Measurements from ENCODE around the gene USH1C. TPM values are rescaled to one million over a fixed set of nuclear protein-coding genes. Genes with fewer than 3 reads are reported as not detected.

The USH1C gene
- total RNA-seq, 1 donor = not detected

DNA sequence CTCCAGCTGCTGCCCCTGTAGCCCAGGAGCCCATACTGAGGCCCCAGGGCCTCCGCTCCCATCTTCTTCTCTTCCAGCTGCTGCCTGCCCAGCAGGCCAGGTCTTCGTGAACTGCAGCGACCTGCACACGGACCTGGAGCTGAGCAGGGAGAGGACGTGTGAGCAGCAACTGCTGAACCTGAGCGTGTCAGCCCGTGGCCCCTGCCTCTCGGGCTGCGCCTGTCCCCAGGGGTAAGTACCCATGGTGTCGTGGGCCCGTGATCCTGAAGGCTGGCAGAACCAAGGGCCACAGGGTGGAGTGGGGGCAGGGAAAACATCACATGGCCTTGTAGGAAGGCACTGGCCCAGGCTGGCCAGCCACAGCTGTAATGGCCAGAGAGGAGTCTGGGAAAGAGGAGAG lies 34.1 kb upstream of the USH1C start:
- TF ChIP-seq, protein P1, sequence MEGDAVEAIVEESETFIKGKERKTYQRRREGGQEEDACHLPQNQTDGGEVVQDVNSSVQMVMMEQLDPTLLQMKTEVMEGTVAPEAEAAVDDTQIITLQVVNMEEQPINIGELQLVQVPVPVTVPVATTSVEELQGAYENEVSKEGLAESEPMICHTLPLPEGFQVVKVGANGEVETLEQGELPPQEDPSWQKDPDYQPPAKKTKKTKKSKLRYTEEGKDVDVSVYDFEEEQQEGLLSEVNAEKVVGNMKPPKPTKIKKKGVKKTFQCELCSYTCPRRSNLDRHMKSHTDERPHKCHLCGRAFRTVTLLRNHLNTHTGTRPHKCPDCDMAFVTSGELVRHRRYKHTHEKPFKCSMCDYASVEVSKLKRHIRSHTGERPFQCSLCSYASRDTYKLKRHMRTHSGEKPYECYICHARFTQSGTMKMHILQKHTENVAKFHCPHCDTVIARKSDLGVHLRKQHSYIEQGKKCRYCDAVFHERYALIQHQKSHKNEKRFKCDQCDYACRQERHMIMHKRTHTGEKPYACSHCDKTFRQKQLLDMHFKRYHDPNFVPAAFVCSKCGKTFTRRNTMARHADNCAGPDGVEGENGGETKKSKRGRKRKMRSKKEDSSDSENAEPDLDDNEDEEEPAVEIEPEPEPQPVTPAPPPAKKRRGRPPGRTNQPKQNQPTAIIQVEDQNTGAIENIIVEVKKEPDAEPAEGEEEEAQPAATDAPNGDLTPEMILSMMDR (IDR thresholded peaks at IDR 0.05; ENCODE audit: insufficient read depth, low read depth, low read length) = no peak
- no peak for DNase-seq (ENCODE audit: low read depth)
- H3K4me3 ChIP-seq (ENCODE audit: low read depth, low read length) = no peak overlapping the region

DNA sequence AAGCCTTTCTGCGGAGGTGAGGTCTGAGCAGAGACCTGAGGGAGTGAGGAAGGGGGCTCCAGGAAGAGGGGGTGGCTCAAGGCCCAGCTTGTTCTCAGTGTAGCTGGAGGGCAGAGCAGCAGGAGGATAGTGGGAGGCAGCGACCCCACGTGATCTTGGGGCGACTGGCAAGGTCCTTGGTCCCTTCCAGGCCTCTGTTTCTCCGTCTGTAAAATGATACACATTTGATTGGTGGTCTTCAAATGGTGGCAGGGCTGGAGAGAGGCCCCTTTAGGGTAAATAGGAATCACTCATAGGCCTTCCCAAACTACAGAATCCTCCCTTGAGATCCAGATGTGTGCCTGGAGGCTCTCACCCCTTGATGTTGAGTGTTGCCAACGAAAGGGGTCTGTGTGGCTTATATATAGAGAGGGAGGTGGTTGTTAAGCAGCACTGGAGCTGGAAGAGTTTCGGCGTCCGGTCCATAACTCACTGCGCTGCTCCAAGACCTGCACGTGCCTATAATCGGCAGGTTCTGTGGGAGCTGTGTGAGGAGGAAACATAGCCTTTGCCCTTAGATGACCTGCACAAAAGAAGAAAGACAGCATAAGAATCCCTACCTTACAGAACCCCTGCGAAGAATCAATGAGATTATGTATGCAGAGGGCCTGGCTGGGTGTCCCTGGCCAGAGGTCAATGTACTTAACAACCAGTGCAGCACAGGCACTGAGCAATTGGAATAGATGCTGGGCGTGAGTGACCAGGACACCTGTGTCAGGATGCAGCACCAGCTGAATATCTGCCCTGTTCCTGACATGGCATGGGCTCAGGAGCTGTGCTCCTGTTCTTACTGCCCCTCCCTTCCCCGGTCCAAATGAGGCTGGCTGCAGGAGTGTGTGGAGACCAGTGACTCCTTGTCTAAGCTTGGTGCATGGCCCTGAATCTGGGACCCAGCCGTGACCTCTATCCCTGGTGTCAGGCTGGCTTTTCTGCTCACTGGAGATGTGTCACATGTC lies 31.5 kb upstream of the USH1C start:
- no peak overlapping the region for H3K4me3 ChIP-seq (ENCODE audit: low read depth, low read length)
- DNase-seq (ENCODE audit: low read depth) = no peak
- TF ChIP-seq, protein P1 (IDR thresholded peaks at IDR 0.05; ENCODE audit: insufficient read depth, low read depth, low read length) = no peak

DNA sequence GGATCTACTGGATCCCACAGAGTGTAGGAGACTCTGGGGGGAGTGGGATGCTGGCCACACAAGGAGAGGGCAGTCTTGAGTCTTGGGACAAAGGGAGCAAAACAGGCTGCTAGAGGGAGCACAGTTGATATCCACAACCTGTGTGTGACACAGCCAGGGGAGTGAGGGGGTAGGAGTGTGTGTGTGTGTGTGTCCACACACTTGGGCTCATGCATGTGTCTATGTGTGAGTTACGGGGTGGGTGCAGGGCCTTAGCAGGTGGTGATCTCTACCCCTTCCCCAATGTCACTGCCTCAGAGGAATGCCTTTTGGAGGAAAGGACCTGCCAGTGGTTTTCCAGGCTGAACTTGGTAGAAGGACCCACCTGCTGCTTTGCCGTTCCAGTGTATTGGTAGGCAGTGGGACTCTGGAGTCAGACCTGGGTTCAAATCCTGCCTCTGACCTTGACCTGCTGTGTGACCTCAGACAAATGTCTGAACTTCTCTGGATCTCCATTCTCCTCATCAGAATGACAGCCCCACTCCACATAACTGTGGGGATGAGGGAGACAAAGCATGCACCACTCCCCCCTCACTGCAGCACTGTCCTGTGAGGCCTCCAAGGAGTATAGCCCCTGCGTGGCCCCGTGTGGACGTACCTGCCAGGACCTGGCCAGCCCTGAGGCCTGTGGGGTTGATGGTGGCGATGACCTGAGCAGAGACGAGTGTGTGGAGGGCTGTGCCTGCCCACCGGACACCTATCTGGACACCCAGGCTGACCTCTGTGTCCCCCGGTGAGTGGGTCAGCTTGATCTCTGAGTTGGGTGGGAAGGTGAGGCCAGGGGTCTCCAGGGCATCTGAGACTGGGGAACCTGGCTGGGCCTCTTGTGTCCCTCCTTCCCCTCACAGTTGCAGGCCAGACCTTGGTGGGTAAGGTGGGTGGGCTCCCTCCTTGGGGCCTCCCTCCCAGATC lies 30.2 kb upstream of the USH1C start:
- no peak overlapping the region for H3K4me3 ChIP-seq (ENCODE audit: low read depth, low read length)
- DNase-seq (ENCODE audit: low read depth) = no peak
- TF ChIP-seq, protein P1 (IDR thresholded peaks at IDR 0.05; ENCODE audit: insufficient read depth, low read depth, low read length) = no peak

DNA sequence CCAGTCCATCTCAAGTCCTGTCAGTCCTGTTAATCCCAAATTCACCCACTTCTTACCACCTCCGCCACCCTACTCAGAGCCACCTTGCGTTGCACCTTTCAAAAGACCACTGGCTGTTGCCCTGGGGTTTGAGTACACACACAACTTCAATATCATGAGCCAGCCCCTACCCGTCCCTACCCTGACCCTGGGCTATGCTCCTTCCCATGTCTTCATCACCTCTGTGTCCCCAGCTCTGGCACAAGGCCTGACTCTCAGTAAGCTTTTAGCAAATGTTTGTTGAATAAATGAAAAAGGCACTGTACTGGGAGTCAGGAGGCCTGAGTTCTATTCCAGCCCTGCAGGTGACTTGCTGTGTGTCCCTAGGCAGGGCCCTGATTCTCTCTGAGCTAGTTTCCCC lies 29.3 kb upstream of the USH1C start:
- TF ChIP-seq, protein P1 (IDR thresholded peaks at IDR 0.05; ENCODE audit: insufficient read depth, low read depth, low read length) = no peak
- H3K4me3 ChIP-seq (ENCODE audit: low read depth, low read length) = no peak overlapping the region
- no peak for DNase-seq (ENCODE audit: low read depth)

DNA sequence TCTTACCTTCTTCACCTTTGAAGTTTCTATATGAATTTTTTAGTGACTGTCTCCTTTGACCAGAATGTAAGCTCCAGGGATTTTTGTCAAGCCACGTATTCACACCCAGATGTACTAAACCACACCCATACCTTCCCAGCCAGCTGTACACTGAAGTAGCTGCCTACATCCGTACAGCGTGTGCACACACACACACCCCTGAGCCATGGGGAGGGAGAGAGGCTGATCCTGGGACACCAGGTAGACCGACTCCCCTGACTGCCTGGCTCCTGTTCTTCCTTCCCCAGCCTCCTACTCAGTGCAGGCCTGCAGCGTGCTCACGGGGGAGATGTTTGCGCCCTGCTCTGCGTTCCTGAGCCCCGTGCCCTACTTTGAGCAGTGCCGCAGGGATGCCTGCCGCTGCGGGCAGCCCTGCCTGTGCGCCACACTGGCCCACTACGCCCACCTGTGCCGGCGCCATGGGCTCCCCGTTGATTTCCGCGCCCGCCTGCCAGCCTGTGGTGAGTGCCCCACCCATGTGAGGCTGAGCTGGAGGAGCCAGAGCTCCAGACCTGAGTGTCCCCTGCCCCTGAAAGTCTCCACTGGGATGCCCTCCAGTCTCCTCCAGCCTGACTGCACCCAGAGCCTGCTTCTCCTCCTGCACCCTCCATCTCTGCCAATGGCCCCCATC lies 28.7 kb upstream of the USH1C start:
- TF ChIP-seq, protein P1 (IDR thresholded peaks at IDR 0.05; ENCODE audit: insufficient read depth, low read depth, low read length) = no peak
- no peak for DNase-seq (ENCODE audit: low read depth)
- no peak overlapping the region for H3K4me3 ChIP-seq (ENCODE audit: low read depth, low read length)

DNA sequence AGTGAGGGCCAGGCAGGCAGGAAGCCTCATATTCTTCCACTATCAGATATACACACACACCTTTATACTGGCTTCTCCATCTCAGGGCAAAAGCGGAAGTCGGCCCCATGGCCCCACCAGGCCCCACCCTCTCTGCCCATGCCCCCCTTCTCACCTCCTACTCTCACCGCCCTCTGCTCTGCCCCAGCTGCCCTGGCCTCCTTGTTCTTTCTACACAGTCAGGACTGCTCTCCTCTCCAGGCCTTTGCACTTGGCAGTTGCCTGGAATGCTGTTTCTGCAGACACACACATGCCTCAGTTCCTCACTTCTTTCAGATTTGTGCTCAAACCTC lies 28.1 kb upstream of the USH1C start:
- DNase-seq (ENCODE audit: low read depth) = no peak
- no peak overlapping the region for H3K4me3 ChIP-seq (ENCODE audit: low read depth, low read length)
- TF ChIP-seq, protein P1 (IDR thresholded peaks at IDR 0.05; ENCODE audit: insufficient read depth, low read depth, low read length) = no peak
